NCI-H748 treated with DMSO at 0.1 percent for 48 hours (cell line): ENCODE results near the gene SERPINB2.
"Not testable (repeated sequence)": the region's sequence is repeated elsewhere in the genome, so short reads cannot be mapped to it uniquely, and the experiment has no call there.

Experiments used
- DNase-seq: peaks from one replicate; lab custom pipeline; 2025; lab: John Stamatoyannopoulos, UW

Gene SERPINB2

DNA sequence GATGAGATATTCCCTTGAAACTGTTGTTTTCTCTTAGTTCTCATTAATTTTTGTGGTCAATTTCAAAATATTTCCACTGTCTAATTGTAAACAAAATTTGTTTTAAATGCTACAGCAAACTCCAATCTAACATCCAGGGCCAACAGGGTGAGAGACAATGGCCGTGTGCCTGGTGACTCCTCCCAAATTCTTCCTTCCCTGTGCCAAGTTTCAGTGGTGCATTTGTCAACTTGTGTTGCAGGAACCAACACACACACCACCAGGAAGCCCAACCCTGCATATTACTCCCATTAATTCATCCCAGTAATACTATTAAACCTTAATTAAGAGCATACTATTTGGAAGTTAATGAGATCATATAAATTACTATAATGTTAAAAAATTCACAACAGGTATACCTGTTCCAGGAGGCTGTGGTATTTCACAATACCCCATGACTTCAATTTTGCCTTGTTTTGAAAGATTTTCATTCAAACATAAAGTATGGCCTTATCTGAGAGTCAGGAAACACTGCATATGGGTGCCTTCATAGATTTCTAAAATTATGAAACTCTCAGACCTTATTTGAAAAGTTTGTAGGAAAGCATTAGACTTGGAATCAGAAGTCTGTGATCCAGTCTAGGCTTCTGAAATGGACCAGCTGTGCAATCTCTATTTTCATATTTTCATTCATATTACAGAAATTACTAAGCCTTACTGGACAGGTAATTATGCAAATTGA is 1.1 kb downstream of the SERPINB2 start:
- no peak for DNase-seq

DNA sequence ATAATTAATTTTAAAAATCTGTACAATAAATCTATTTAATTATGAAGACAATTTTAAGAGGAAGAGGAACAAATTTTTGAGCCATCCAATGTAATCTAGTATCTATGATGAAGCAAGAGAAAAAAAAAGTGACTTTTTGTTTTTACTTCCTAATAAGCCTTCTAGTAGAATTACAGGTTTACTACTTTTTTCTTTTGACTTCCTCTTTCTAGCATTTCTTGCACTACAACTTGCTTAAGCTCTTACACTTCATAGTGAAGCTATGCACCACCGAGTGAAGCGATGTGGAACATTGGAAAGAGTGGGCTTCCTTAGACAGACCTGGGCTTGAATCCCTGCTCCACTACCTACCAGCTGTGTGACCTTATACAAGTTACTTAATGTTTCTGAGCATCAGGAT is 2.1 kb downstream of the SERPINB2 start:
- DNase-seq: no peak

DNA sequence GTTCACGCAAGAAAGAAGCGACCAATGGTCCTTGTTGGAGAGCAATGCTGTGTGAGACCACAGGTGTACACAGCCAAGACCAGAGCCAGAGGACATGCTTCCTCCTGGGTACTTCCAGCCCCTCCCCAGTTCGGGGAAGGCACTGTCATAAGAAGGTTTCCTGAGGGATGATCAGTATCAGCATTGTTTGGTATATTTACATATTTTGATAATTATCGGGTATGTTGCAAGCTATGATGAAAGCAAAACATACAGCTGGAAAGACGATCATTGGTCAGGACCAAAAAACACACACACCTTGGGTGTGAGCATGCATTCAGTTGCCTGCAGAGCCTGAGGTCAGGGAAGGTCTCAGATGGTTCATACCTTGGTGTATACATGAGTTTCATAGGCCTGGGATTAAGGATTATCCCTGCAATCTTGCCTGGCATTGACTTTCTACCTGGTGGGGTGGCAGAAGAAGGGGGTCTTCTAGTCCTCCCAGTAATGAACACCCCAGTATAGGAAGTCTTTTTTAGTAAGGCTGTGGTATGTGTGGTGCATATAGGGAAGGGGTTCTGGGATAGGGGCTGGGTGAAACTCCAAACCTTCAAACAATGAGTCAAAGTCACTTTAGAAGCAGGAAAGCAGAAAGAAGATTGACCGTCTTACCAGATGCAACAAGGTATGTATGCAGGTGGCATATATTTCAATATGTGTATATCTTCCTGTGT is 2.9 kb downstream of the SERPINB2 start:
- no peak for DNase-seq

DNA sequence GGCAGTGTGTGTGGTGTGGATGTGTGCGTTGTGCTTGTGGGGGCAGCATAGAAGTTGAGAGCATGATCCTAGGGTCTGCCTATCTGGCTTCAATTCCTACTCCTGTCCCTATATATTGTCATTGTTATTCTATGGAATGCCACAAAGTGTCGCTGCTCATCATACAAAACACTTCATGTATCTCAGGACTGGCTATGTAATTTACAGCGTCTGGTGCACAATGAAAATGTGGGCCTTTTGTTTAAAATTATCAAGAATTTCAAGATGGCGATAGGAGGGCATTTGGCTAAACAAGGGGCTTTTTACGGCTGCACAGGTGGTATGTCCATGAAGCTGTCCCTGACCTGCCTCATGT is 3.4 kb downstream of the SERPINB2 start:
- peak; percentile 45 for DNase-seq

DNA sequence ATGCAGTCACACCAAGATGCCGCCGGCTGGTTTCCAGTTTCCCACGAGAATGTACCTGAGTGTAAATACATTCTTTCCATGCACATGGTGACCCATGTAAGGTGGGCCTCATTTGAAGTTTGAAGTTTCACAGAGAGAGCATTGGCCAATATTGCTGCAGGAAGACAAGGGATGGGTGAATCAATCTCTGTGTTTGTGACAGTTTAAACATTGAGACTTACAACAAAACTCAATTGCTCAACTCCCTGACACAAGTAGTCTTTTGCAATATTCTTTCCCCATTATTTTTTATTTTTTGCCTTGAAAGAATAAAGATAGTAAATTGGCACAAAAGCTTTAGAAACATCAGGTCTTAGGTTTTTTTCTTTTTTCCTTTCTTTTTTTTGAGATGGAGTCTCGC is 5.1 kb downstream of the SERPINB2 start:
- DNase-seq: no peak

DNA sequence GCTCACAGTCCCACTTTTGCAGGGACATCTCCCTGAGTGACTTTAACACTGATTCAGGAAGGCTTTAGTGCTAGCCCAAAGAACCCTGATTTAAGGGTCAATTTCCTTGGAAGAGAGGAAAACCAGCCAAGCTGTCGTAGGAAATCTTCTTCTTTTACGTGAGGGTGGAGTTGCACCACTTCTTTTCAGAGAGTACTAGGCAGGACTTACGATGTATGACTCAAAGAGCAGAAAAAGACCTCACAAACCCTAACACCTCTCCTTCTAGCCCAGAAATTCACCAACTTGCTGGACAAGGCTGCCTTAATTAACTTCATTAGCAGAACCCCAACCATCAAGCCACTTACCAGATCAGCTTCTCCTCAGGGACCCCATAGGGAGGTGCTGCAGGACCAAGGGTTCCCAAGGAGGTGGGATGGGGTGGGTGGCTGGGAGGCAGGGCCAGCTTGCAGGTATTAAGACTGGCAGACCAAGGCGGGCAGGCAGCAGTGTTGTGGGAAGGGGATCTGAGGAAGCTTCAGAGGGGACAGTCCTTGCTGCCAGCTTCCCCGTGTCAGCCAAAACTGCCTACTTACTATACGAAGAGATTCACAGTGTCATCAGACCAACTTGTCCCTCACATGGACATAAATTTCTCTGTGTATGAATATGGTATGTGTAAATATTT is 6.7 kb downstream of the SERPINB2 start:
- no peak for DNase-seq

DNA sequence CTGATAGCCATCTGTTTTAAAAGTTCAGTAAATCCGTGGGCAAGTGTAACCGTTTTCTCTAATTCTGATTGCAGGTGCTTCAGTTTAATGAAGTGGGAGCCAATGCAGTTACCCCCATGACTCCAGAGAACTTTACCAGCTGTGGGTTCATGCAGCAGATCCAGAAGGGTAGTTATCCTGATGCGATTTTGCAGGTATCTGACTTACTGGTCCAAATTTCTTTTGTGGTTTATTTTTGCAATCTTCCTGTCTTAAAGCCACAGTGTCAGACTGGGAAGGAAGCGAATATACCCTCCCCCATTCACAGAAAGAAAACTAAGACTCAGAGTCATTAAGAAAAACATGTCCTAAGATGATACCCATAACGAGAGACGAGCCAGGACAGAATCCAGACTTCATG is 7.7 kb downstream of the SERPINB2 start:
- DNase-seq: no peak

DNA sequence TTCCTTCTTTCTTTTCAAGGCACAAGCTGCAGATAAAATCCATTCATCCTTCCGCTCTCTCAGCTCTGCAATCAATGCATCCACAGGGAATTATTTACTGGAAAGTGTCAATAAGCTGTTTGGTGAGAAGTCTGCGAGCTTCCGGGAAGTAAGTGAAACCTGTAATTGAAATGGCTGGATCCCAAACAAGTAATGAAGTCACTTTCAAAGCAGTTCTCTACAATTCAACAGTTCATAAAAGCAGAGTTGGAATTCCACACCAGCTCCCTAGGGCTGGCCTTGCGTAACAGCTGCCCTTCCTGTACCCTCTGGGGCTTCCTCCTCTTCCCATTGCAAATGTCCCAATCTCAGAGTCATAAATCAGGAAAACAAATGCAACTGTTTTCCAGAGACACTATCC is 9.6 kb downstream of the SERPINB2 start:
- no peak for DNase-seq

DNA sequence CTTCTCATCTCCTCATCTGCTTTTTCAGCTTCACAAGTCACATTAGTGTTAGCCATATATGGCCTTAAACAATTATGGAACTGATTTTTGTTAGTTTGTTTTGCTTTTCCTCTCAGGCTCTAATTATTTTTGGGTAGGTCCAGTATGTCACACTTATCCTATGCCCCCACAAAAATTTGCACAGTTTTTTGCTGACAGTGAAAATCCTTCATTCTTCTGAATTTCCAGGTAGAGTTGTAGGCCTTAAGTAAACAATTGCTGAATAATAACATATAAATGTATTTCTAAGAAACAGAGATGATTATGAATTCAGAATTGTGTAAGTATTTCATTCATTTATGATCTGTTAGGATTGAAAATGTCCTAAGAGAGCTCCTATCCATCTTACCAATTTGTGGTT is 11.7 kb downstream of the SERPINB2 start:
- DNase-seq: no peak

DNA sequence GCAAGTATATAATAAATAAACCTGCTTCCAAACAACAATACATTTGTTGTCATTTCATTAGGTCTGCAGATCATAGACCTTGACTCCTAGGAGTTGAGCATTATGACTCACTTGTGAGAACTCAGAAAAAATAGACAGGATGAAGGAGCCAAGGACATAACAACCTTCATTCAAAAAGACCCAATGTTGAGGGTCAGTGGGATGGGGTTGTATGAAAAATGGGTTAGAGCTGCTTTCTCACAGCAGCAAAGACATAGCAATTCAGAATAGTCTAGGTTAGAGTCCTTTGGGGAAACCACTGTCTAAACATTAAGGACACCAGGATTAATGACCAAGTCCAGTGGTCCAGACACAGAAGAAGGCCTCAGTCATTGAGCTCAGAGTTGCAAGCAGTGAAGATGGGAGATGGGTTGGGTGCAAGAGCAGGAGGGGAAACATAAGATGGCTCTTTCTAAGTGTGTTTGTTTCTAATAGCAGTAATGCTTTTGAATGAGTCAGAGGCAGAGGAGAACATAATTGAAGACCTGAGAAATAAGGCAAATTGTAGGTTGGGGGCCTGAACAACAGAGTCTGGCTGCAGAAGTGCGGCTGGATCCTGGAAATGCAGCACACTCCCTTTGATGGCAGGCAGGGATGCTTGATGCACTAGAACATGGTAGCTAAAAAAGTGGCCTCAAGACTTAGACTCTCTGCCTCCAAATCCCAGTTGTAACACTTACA is 16.5 kb downstream of the SERPINB2 start:
- no peak for DNase-seq

DNA sequence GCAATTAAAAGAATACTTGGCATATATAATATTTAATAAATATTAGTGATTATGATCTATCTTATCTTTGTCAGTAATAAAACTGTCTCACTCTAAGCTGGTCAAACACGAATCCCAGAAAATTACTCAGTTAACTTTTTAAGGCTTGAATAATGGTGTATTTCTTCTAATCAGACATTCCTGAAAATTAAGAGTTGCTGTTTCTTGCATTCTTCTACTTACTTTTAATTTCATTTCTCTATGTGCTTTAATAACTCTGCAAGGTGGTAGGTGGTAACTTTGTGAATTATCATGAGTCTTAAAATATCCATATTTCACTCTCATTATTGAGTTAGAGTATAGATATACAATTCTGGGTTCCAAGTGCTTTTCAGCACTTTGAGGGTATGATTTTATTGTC is 17.2 kb downstream of the SERPINB2 start:
- DNase-seq: no peak

DNA sequence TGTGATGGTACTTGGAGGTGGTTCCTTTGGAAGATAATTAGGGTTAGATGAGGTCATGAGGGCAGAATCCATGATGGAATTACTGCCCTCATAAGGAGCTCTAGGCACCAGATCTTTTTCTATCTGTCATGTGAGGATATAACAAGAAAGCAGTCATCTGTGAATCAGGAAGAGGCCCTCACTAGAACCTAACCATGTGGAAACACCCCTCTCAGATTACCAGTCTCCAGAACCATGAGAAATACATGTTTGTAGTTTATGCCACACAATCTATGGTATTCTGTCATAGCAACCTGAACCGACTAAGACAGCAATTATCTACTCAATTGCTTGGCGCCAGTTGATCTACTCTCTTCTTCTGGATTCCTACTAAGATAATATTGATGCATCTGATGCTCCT is 17.9 kb downstream of the SERPINB2 start:
- DNase-seq: no peak

DNA sequence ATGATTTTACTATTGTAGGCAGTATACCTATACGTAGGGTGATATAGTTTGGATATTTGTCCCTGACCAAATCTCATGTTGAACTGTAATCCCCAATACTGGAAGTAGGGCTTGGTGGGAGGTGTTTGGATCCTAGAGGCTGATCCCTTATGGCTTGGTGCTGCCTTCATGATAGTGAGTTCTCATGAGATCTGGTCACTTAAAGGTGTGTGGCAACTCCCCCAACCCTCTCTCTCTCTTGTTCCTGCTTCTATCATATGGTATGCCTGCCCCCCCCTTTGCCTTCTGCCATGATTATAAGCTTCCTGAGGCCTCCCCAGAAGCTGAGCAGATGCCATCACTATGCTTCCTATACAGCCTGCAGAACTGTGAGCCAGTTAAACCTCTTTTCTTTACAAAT is 18.6 kb downstream of the SERPINB2 start:
- no peak for DNase-seq

DNA sequence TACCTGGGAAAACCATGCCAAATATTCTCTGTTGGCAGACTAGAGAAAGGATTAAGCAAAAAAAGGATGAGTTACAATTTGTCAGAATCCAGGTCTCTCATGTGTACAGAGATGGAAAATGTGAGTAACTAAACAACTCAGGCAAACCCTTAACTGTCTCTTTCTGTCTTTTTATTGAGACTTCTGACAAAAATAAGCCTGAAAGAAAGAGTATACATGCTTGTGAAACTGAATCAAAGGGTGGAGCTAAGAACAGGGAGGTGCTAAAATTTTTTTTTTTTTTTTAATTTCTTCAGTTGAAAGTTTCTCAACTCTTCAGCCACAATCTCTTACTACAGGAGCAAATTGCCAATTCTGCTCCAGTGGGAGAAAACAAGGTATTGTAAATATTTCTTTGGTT is 20.2 kb downstream of the SERPINB2 start, which contains the start of gene SERPINB10:
SERPINB10 (plus strand) TSS at position 295 of the 400 bp plus-strand sequence. CDS start 7,553 bp downstream, outside the sequence.
- DNase-seq: no peak

DNA sequence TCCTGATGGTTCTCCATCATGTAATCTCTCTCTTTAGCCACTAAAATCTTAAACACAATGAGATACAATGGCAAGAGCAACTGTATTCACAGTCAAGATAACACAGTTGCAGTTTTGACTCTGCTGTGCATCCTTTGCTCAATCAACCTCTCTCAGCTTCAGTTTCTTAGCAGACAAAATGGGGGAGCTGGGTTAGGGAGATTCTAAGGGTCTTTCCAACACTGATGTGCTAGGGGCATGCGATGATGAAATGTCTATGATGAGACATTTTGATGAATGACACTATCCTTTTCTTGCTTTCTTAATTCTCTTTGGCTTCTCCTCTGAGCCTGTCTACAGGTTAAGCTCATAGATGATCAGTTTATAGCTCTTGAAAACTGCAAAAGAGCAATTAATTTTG is 21.4 kb downstream of the SERPINB2 start:
- no peak for DNase-seq

DNA sequence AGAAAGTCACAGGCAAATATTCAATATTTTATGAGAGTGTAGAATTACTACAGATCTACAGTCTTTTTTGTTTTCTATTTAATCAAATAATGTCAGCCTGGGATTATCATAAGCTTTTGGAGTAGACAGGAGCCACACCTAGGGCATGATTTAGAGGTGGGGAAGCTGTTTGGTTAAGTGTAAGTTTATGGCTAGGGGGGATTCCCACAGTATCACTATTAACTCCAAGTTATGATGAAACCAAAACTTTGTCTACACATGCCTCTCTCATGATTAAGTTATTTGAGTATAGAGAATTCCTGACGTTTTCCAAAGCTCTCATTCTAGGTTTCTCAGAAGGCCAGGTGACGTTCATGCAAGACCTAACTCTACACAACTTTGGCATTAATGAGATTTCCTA is 22.4 kb downstream of the SERPINB2 start:
- no peak for DNase-seq

DNA sequence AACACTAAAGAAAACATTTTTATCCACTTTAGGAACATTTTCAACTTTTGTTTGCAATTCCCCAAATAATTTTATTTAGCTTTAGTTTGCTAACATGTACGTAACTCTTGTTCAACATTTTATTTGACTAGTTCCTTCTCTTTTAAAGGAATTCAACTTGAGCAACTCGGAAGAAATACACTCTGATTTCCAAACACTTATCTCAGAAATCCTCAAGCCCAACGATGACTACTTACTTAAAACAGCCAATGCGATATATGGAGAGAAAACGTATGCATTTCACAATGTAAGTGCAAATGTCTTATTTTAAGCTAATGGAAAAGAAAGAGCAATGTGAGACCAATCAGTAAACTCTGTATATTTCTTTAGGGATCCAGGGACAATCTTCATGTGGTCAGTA is 30.3 kb downstream of the SERPINB2 start:
- no peak for DNase-seq

DNA sequence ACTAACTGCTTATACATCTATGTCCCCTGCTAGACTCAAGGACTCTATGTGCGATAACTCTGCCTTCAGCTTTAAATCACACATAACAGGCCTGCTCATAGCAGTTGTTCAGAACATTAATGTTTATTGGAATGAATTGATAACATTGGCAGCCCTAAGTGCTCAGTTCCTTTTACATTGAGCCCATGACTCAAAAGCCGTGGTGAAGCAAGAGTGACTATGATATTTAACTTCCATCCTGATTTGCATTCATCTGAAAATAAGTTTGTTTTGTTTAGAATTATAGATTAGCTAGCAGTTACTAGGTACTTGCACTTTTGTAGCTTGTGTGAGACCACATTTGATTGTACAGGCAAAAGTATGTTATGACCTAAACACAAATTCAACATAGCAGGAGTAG is 34.5 kb downstream of the SERPINB2 start:
- DNase-seq: no peak

DNA sequence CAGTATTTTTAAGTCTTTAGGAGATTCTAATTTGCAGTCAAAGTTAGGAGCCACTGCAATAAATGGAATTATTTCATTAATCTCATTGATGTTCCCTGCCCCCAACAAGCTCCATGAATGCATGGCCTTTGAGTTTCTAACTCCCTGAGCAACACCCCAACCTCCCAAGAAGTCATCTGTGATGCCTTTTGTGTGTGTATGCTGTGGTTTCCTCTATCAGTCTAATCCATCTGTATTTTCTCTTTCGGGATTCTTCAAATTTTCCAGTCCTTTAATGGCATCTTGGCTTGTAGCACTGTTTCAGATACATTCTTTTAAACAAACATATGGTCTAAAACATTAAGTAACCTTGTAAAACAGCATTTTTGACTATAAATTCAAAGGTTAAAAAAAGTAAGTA is 37.0 kb downstream of the SERPINB2 start:
- DNase-seq: no peak

DNA sequence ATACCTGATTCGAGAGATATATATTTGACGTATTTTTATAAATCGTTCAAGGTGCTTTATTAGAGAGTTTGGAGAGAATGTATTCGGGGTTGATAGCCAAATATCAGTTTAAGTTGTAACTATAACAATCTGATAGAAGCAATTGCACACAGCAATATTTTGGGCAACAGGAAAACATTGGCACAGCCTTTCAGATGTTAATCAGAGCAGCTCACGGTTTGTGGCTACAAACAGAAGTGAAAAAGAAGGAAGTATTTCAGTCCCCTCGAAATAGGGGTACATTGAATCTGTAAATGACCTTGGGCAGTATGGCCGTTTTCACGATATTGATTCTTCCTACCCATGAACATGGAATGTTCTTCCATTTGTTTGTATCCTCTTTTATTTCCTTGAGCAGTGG is 40.8 kb downstream of the SERPINB2 start:
- DNase-seq: no peak

DNA sequence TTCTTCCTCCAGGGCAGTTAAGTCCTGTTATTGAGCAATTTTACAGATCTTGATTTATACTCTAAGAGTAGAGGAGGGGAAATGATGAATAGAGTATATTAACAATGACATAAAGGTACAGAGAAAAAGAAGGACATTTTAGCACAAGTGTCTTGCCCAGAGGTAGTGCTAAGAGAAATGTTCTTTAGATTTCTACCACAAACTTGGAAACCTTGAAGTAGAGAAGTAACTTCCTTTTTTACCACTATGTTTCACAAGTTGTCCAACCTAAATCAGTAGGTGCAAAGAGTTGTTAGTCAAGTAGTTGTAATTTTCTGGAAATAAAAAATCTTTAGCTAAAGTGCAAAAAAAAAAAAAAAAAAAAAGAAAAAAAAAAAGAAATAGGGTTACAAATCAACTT is 41.9 kb downstream of the SERPINB2 start:
- not testable (repeated sequence) for DNase-seq

DNA sequence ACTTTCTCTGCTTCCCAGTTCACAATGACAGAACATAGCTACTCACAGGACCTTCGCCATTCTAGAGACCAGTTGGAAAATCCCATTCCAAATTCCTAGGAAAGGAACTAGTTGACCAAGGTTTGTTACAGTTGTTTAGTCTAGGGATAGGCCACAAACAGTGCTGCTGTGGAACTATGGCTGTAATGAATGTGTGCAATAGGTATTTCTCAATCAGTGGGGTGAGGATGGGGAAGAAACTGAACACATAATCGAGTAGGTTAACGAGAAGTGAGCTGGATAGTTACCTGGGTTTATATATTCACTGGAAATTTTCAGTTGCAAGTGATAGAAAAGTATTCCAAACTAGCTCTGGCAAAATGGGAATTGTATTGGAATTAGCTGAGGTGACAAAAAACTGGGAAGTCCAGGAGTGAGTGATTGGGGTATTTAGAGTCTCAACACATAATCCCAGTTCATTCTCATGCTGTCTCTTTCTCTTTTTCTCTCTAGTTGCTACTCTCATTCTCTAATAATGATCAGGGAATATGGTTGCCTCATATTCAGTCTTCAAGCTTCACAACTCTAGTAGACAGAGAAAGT is 43.4 kb downstream of the SERPINB2 start:
- no peak for DNase-seq
